HFF-Myc (cell line): Measurements from ENCODE around the gene EFNA4.

ENCODE experiments used
- DNase-seq: peaks from one replicate; pipeline ENCODE4 v3.0.0-alpha.2; 2011; ENCODE audit warnings: low read depth; ENCODE audit errors: extremely low read depth
- H3K4me3 ChIP-seq: replicated peaks from 2 replicates; pipeline ENCODE4 v1.5.1; 2011; ENCODE audit warnings: low read depth, mild to moderate bottlenecking, control low read depth, low read length
- TF ChIP-seq, protein P1 (sequence below): IDR thresholded peaks from 2 replicates; pipeline ENCODE4 v1.5.1; 2012; ENCODE audit warnings: mild to moderate bottlenecking, low read depth, low read length, control low read depth; ENCODE audit errors: missing control alignments

EFNA4 gene

DNA sequence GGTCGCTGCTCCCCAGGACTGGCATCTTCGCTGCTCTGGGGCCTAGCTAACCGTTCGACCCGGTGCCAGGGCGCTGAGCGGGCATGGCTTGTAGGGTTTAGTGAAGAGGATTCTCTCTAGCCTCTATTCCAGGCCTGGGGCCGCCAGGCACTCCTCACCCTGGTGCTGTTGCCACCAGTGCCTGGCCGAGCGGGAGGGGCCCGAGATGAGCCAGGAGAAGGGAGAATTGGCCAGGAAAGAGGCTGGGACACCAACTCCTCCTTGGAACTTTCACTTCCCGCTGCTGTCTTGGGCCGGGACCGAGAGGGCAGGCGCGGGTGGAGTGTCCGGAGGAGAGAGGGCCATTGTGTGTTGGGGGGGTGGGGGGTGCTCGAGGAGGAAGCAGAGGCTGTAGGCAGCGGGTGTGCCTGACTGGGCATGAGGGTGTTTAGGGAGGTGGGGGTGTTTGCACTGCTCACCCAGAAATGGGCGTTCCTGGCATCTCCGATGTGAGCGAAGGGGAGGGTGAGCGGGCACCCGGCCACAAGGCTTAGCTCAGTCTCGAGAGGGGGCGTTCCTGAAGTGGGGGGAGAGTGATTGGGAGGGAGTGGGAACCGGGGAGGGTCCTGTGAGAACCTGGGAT lies 11.7 kb upstream of the EFNA4 start:
- DNase-seq: no peak
- TF ChIP-seq, protein P1, sequence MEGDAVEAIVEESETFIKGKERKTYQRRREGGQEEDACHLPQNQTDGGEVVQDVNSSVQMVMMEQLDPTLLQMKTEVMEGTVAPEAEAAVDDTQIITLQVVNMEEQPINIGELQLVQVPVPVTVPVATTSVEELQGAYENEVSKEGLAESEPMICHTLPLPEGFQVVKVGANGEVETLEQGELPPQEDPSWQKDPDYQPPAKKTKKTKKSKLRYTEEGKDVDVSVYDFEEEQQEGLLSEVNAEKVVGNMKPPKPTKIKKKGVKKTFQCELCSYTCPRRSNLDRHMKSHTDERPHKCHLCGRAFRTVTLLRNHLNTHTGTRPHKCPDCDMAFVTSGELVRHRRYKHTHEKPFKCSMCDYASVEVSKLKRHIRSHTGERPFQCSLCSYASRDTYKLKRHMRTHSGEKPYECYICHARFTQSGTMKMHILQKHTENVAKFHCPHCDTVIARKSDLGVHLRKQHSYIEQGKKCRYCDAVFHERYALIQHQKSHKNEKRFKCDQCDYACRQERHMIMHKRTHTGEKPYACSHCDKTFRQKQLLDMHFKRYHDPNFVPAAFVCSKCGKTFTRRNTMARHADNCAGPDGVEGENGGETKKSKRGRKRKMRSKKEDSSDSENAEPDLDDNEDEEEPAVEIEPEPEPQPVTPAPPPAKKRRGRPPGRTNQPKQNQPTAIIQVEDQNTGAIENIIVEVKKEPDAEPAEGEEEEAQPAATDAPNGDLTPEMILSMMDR: no peak
- H3K4me3 ChIP-seq: peak overlapping the region; percentile 89

DNA sequence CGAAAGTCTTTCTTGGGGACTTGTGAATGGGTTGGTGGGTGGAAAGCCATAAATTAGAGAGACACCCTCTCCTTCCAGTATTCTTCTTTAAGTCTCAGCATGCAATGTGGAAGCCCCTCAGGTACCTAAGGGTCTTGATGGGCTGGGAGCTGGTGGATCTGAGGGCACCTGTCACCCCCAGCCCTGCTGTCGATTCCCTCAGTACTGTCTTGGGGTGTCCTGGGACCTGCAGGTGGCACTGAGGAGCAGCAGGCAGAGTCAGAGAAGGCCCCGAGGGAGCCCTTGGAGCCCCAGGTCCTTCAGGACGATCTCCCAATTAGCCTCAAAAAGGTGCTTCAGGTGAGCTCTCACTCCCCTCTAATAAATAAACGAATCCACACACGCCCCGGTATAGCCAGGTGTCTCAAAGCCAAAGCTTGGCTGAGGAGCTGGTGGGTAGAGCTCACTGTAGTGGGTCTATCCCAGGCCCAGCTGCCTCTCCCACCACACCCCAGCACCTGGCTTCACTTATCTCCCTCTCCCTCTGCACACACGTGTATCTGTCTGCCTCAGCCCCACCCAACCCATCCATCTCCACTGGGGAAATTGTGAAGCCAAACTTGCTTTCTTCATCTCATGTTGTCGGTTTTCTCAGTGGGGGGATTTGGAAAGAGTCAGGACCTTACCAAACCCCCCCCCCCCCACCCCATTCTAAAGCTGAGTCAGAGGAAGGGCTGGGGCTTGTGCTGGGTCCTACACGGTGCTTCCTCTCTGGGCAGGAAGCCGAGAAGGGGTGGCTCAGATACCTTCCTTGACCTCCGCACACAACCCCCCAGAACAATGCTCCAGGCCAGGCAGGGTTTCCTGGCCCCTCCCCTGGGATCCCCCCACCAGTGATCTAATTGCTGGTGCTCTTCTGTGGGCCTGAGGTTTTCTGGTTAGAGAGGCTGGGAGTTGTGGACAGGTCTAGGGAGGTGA lies 10.8 kb upstream of the EFNA4 start:
- no peak for DNase-seq
- H3K4me3 ChIP-seq: peak overlapping the region; percentile 89
- TF ChIP-seq, protein P1: peak; percentile 50

DNA sequence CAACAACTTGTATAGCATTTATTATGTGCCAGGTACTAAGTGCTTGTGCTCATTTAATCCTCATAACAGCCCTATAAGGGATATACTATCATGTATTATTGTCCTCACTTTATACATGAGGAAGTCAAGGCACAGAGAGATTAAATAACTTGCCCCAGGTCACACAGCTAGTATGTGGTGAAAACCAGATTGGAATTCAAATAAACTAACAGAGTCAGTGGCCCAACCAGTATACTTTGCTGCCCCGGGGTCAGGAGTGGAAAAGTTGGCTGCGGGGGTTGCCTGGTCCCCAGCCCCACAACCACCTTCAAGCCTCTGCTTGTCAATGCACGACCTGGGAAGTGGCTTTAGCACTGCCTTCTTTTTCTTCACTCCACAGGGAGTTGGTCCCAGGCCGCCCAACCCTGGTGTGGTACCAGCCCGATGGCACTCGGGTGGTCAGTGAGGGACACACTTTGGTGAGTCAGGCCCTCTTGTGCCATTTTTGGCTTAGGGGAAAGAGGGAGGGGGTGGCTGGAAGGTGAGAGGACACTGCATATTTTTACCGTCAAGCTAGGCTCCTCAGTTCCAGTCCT lies 9.9 kb upstream of the EFNA4 start:
- no peak for DNase-seq
- TF ChIP-seq, protein P1: no peak
- H3K4me3 ChIP-seq: 0 out of 2 replicates have a peak overlapping the region, but pooled peaks have one; percentile 9

DNA sequence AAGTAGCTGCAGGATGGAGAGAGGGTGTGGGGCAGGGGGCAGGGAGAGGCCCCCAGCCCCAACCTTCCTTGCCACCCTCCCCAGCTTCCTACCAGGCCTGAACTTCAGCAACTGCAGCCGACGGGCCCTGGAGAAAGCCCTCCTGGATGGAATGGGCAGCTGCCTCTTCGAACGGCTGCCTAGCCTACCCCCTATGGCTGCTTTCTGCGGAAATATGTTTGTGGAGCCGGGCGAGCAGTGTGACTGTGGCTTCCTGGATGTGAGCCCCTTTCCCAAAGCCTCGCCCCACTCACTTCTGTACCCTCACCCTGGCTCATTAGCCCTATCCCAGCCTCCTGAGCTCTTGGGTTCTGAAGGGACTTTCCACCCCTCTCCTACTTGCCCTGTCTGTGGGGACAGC lies 6.4 kb upstream of the EFNA4 start:
- DNase-seq: no peak
- no peak overlapping the region for H3K4me3 ChIP-seq
- TF ChIP-seq, protein P1: no peak

DNA sequence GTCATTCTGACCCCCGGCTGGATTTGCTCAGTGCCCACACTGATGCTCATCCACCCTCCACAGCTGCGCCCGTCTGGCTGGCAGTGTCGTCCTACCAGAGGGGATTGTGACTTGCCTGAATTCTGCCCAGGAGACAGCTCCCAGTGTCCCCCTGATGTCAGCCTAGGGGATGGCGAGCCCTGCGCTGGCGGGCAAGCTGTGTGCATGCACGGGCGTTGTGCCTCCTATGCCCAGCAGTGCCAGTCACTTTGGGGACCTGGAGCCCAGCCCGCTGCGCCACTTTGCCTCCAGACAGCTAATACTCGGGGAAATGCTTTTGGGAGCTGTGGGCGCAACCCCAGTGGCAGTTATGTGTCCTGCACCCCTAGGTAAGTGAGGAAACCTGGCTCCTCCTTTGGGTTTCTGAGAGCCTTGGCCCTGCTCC lies 5.7 kb upstream of the EFNA4 start:
- TF ChIP-seq, protein P1: peak; percentile 3
- no peak overlapping the region for H3K4me3 ChIP-seq
- no peak for DNase-seq

DNA sequence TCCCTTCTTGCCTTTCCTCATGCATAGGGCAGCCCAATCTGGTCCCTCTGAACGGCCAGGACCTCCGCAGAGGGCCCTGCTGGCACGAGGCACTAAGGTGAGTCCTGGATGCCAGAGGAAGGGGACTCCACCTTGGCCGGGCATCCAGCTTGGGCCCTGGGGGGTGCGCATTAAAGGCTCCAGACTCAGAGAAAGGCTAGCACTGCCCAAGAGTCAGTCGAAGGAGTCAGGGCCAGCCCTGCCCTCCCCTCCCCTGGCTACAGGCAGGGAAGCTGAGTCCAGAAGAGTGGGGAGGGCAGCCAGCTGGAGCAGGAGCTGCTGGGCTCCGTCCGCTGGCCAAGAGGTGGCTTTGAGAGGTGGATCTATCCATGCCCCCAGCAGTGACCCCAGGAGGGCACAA lies 2.8 kb upstream of the EFNA4 start:
- TF ChIP-seq, protein P1: no peak
- H3K4me3 ChIP-seq: no peak overlapping the region
- DNase-seq: no peak
